GM19463 (cell line): ENCODE data around the gene SLFN5.
"Not testable (repeated sequence)": the region's sequence is repeated elsewhere in the genome, so short reads cannot be mapped to it uniquely, and the experiment has no call there.

Source experiments
- ATAC-seq: cut with Tn5 transposase; IDR thresholded peaks from one replicate; pipeline ENCODE4 v1.9.1; 2021; ENCODE audit warnings: mild to moderate bottlenecking, moderate library complexity; ENCODE audit not compliant: unreplicated experiment

The SLFN5 gene

GRCh38 chr17:35242805-35243560 is at the start of gene SLFN5:
Gene SLFN5, plus strand, starts transcription at chr17:35243072. Its CDS starts 15,619 bp downstream, at chr17:35258691.
- ATAC-seq: peak; percentile 58

- ATAC-seq: not testable (repeated sequence)
These were observed 48.9 kb upstream of the SLFN5 start, which contains the start of gene SLC35G3 for GRCh38 chr17:35194001-35194400. Gene SLC35G3, minus strand, starts transcription at chr17:35194393. Its CDS starts 86 bp downstream, at chr17:35194307.

- ATAC-seq: not testable (repeated sequence)
These were observed 47.8 kb upstream of the SLFN5 start for GRCh38 chr17:35195062-35195461.

GRCh38 chr17:35202582-35202981 is 40.3 kb upstream of the SLFN5 start:
- not testable (repeated sequence) for ATAC-seq

GRCh38 chr17:35210741-35211140 is 32.1 kb upstream of the SLFN5 start:
- ATAC-seq: no peak

- no peak for ATAC-seq
These were observed 30.2 kb upstream of the SLFN5 start for GRCh38 chr17:35212668-35213067.

GRCh38 chr17:35213412-35213940 is 29.4 kb upstream of the SLFN5 start:
- no peak for ATAC-seq

GRCh38 chr17:35214192-35214591 is 28.7 kb upstream of the SLFN5 start:
- no peak for ATAC-seq

GRCh38 chr17:35214631-35215273 is 28.1 kb upstream of the SLFN5 start:
- no peak for ATAC-seq

GRCh38 chr17:35217107-35217506 is 25.8 kb upstream of the SLFN5 start:
- ATAC-seq: no peak

GRCh38 chr17:35218915-35219314 is 24.0 kb upstream of the SLFN5 start:
- no peak for ATAC-seq

- ATAC-seq: no peak
These were observed 20.4 kb upstream of the SLFN5 start for GRCh38 chr17:35222452-35222851.

GRCh38 chr17:35224436-35224835 is 18.4 kb upstream of the SLFN5 start:
- ATAC-seq: no peak

GRCh38 chr17:35227546-35227945 is 15.3 kb upstream of the SLFN5 start:
- ATAC-seq: no peak

- no peak for ATAC-seq
These were observed 13.2 kb upstream of the SLFN5 start for GRCh38 chr17:35229638-35230037.

- ATAC-seq: not testable (repeated sequence)
These were observed 8.6 kb upstream of the SLFN5 start for GRCh38 chr17:35234315-35234714.

GRCh38 chr17:35235289-35235688 is 7.6 kb upstream of the SLFN5 start:
- ATAC-seq: no peak

GRCh38 chr17:35235917-35236316 is 7.0 kb upstream of the SLFN5 start:
- no peak for ATAC-seq

GRCh38 chr17:35236821-35237220 is 6.1 kb upstream of the SLFN5 start:
- no peak for ATAC-seq

GRCh38 chr17:35238821-35239220 is 4.1 kb upstream of the SLFN5 start:
- ATAC-seq: no peak

- ATAC-seq: no peak
These were observed 3.0 kb upstream of the SLFN5 start for GRCh38 chr17:35239823-35240222.

- no peak for ATAC-seq
These were observed 2.0 kb upstream of the SLFN5 start for GRCh38 chr17:35240861-35241260.
